SK-N-SH (cell line): ENCODE data around the gene TEX54. TPM values are rescaled to one million over a fixed set of nuclear protein-coding genes. Genes with fewer than 3 reads are reported as not detected.

ENCODE experiments used
- CTCF ChIA-PET: fragments of 300-600, 350-600 bp; formaldehyde crosslinking; extraction: SDS; loops from one replicate; lab custom pipeline; 2021; lab: Yijun Ruan, JAX
- POLR2A ChIA-PET: fragments of 350-600 bp; sonication (Branson Sonifier 250); formaldehyde crosslinking; extraction: SDS; loops from one replicate; lab custom pipeline; 2020; ENCODE audit warnings: antibody characterized with exemption, inconsistent platforms; lab: Yijun Ruan, JAX
- DNase-seq: peaks from one replicate; pipeline ENCODE4 v3.0.0; 2012
- H2AFZ ChIP-seq: fragments of 200-600 bp; sonication (generic); 2 replicates; pipeline ENCODE4 v1.8.1; 2016; ENCODE audit warnings: antibody characterized with exemption, mild to moderate bottlenecking, low read depth
- H3F3A ChIP-seq: fragments of 200-600 bp; sonication (generic); replicated peaks from 2 replicates; pipeline ENCODE3; 2016; ENCODE audit warnings: antibody characterized with exemption, mild to moderate bottlenecking; ENCODE audit not compliant: insufficient read depth
- H3K27ac ChIP-seq, 2 experiments: fragments of 200-500 bp in 1 of 2; fragments of 200-600 bp in 1 of 2; sonication (Bioruptor generic) in 1 of 2; sonication (generic), shearing (Covaris generic) in 1 of 2; 2 replicates each; pipeline versions ENCODE4 v1.5.1 to v1.6.1; 2014 to 2016; ENCODE audit warnings: low read depth in 2 of 2, inconsistent platforms in 1 of 2, low read length in 1 of 2, mild to moderate bottlenecking in 1 of 2, mixed read lengths in 1 of 2
- H3K27me3 ChIP-seq: fragments of 200-600 bp; sonication (generic), shearing (Covaris generic); 2 replicates; pipeline ENCODE4 v1.6.1; 2016; ENCODE audit warnings: mixed run types; ENCODE audit not compliant: insufficient read depth
- H3K36me3 ChIP-seq, 2 experiments: fragments of 200-500 bp in 1 of 2; fragments of 200-600 bp in 1 of 2; sonication (Bioruptor generic) in 1 of 2; sonication (generic) in 1 of 2; replicated peaks in 1 of 2; 2 replicates each; pipeline versions ENCODE3 to v1.5.1; 2014 to 2016; ENCODE audit warnings: low read length in 1 of 2, mild to moderate bottlenecking in 1 of 2; ENCODE audit not compliant: insufficient read depth in 2 of 2, control insufficient read depth in 1 of 2
- H3K4me1 ChIP-seq, 2 experiments: fragments of 200-500 bp in 1 of 2; fragments of 200-600 bp in 1 of 2; sonication (Bioruptor generic) in 1 of 2; sonication (generic), shearing (Covaris generic) in 1 of 2; 2 replicates each; pipeline versions ENCODE4 v1.5.1 to v1.6.1; 2014 to 2016; ENCODE audit warnings: low read depth in 1 of 2, low read length in 1 of 2, mixed run types in 1 of 2; ENCODE audit not compliant: insufficient read depth in 2 of 2, control insufficient read depth in 1 of 2
- H3K4me2 ChIP-seq: fragments of 200-600 bp; sonication (generic), shearing (Covaris generic); 2 replicates; pipeline ENCODE4 v1.6.1; 2017; ENCODE audit warnings: mixed run types
- H3K4me3 ChIP-seq, 2 experiments: fragments of 200-500 bp in 1 of 2; fragments of 200-600 bp in 1 of 2; sonication (Bioruptor generic) in 1 of 2; sonication (generic), shearing (Covaris generic) in 1 of 2; 2 replicates each; pipeline versions ENCODE4 v1.5.1 to v1.8.1; 2014 to 2016; ENCODE audit warnings: low read depth in 2 of 2, inconsistent platforms in 1 of 2, low read length in 1 of 2, mild to moderate bottlenecking in 1 of 2, mixed read lengths in 1 of 2, moderate library complexity in 1 of 2
- H3K79me2 ChIP-seq: fragments of 200-600 bp; sonication (generic); 2 replicates; pipeline ENCODE4 v1.8.1; 2017; ENCODE audit warnings: mild to moderate bottlenecking; ENCODE audit not compliant: insufficient read depth
- H3K9ac ChIP-seq: fragments of 200-600 bp; sonication (generic); 2 replicates; pipeline ENCODE4 v1.6.1; 2017; ENCODE audit warnings: mixed run types
- H3K9me2 ChIP-seq: fragments of 200-600 bp; sonication (generic); 2 replicates; pipeline ENCODE4 v1.6.1; 2017; ENCODE audit warnings: mixed run types
- H3K9me3 ChIP-seq: fragments of 200-600 bp; sonication (generic); 2 replicates; pipeline ENCODE4 v1.6.1; 2017; ENCODE audit warnings: mixed run types, mild to moderate bottlenecking, moderate library complexity
- H4K20me1 ChIP-seq: fragments of 200-600 bp; sonication (generic); 2 replicates; pipeline ENCODE4 v1.6.1; 2017; ENCODE audit warnings: mild to moderate bottlenecking, mixed run types; ENCODE audit not compliant: insufficient read depth
- FOSL2 ChIP-seq: IDR thresholded peaks from 2 replicates; pipeline ENCODE4 v1.4.0; 2012; ENCODE audit warnings: low read depth, mild to moderate bottlenecking, moderate library complexity, borderline replicate concordance
- FOXJ3 ChIP-seq: sonication (generic); formaldehyde crosslinking; IDR thresholded peaks from 2 replicates; pipeline ENCODE4 v1.5.1; 2020; ENCODE audit warnings: mild to moderate bottlenecking, missing genetic modification reagents
- GATA2 ChIP-seq: sonication (generic); formaldehyde crosslinking; IDR thresholded peaks from 2 replicates; pipeline ENCODE4 v1.5.0; 2020; ENCODE audit warnings: mild to moderate bottlenecking, missing genetic modification reagents
- IRF3 ChIP-seq: fragments of 150-350 bp; IDR thresholded peaks from 2 replicates; pipeline ENCODE4 v1.6.1; 2016; ENCODE audit warnings: mild to moderate bottlenecking, low read depth, low read length
- MEF2A ChIP-seq: IDR thresholded peaks from 2 replicates; pipeline ENCODE4 v1.4.0; 2012; ENCODE audit warnings: low read depth, borderline replicate concordance
- MXI1 ChIP-seq: IDR thresholded peaks from 2 replicates; pipeline ENCODE4 v1.6.1; 2012; ENCODE audit warnings: mild to moderate bottlenecking, low read depth, low read length, improper control_type of control experiment
- PBX3 ChIP-seq: IDR thresholded peaks from 2 replicates; pipeline ENCODE4; 2012
- POLR2AphosphoS5 ChIP-seq: IDR thresholded peaks from 2 replicates; pipeline ENCODE4 v1.6.1; 2012; ENCODE audit warnings: low read depth, low read length
- RXRA ChIP-seq: IDR thresholded peaks from 2 replicates; pipeline ENCODE4 v1.4.0; 2012; ENCODE audit warnings: low read depth, mild to moderate bottlenecking, borderline replicate concordance
- TAF1 ChIP-seq: IDR thresholded peaks from 2 replicates; pipeline ENCODE4 v1.6.1; 2012; ENCODE audit warnings: low read depth, mild to moderate bottlenecking, low read length, moderate library complexity, borderline replicate concordance
- TEAD4 ChIP-seq: IDR thresholded peaks from 2 replicates; pipeline ENCODE4 v1.4.0; 2012; ENCODE audit warnings: mild to moderate bottlenecking, borderline replicate concordance; ENCODE audit not compliant: insufficient read depth
- USF1 ChIP-seq: IDR thresholded peaks from 2 replicates; pipeline ENCODE4 v1.4.0; 2012; ENCODE audit warnings: low read depth, borderline replicate concordance
- YY1 ChIP-seq: IDR thresholded peaks from 2 replicates; pipeline ENCODE4 v1.4.0; 2012; ENCODE audit warnings: low read depth, mild to moderate bottlenecking
- ZBTB33 ChIP-seq: IDR thresholded peaks from 2 replicates; pipeline ENCODE4 v1.4.0; 2012; ENCODE audit warnings: low read depth, borderline replicate concordance
- WGBS: methylation state at CpG from one replicate; pipeline ENCODE4 v1.1.6; 2017; ENCODE audit warnings: low lambda C conversion rate; 5-methylcytosine and 5-hydroxymethylcytosine counted together
- polyA plus RNA-seq, 3 experiments: library from polyadenylated mRNA; depleted of rRNA; stranded (reverse); fragments of >200 nt; gene quantifications; 2 replicates each; pipeline ENCODE4 v1.2.3, GENCODE V29; 2012
- TF ChIP-seq, protein P1 (sequence below): fragments of 150-350 bp; IDR thresholded peaks from 2 replicates; pipeline ENCODE4 v1.6.1; 2017; ENCODE audit warnings: antibody characterized with exemption, low read length, low read depth, borderline replicate concordance

Gene TEX54
- polyA plus RNA-seq, 1 of the 3 experiments (the other 2 are of a cell fraction), result not detected

GRCh38 chr11:62789576-62789975 lies 43.1 kb downstream of the TEX54 start:
- DNase-seq, result no peak
- H3K9ac ChIP-seq, result no peak overlapping the region
- peaks cover 9 to 30% of the 10 kb centered on the region in 2 experiments for H3K4me1 ChIP-seq
- H3K36me3 ChIP-seq, result peaks cover 40 to 45% of the 10 kb centered on the region in 2 experiments
- TF ChIP-seq IRF3 (no peak), MEF2A (no peak), FOSL2 (no peak)
- TF ChIP-seq, protein P1, sequence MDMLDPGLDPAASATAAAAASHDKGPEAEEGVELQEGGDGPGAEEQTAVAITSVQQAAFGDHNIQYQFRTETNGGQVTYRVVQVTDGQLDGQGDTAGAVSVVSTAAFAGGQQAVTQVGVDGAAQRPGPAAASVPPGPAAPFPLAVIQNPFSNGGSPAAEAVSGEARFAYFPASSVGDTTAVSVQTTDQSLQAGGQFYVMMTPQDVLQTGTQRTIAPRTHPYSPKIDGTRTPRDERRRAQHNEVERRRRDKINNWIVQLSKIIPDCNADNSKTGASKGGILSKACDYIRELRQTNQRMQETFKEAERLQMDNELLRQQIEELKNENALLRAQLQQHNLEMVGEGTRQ, result no peak
- H3K4me2 ChIP-seq, result no peak overlapping the region; the same call in none of the 2 replicates
- no peaks in the 10 kb centered on the region for H3K9me3 ChIP-seq
- H3K4me3 ChIP-seq, result no peak overlapping the region
- POLR2A ChIA-PET, result interaction anchor here (0.7 to 2.0 kb wide), 4 partner anchors 14 to 52 kb away, joined by 3 to 10 read pairs (median 3); partner anchors contain the start of gene STX5
- CTCF ChIA-PET, result interaction anchor here (0.9 to 6.6 kb wide), 6 partner anchors 16 to 109 kb away, joined by 3 to 130 read pairs (median 4); partner anchors contain the start of genes NXF1, SLC3A2 and TAF6L
- H3F3A ChIP-seq, result peaks cover 51% of the 10 kb centered on the region
- peak overlapping the region in 1 of 2 experiments; percentile 33; a peak in 1 of 4 replicates for H3K27ac ChIP-seq
- no peaks in the 10 kb centered on the region for H3K27me3 ChIP-seq
- peaks cover 59% of the 10 kb centered on the region for H3K79me2 ChIP-seq
- no peaks in the 10 kb centered on the region for H3K9me2 ChIP-seq
- WGBS, result 80% methylated on average over 2 of the region's 3 CpGs
- H2AFZ ChIP-seq, result no peak overlapping the region
- H4K20me1 ChIP-seq, result no peaks in the 10 kb centered on the region

- Histone ChIP-seq H3K4me2 (peak overlapping the region; percentile 83), H3F3A (peaks cover 48% of the 10 kb centered on the region), H3K36me3 (peaks cover 36 to 41% of the 10 kb centered on the region in 2 experiments), H3K79me2 (peaks cover 59% of the 10 kb centered on the region), H3K9ac (no peak overlapping the region), H3K4me1 (peaks cover 9 to 30% of the 10 kb centered on the region in 2 experiments), H3K4me3 (no peak overlapping the region; a peak in 1 of 4 replicates), H3K27me3 (no peaks in the 10 kb centered on the region), H3K27ac (peak overlapping the region; percentile 23 to 33; a peak in 2 of 4 replicates), H3K9me3 (no peaks in the 10 kb centered on the region), H2AFZ (no peak overlapping the region), H3K9me2 (no peaks in the 10 kb centered on the region), H4K20me1 (no peaks in the 10 kb centered on the region)
- ChIA-PET POLR2A (interaction anchor here (0.7 to 2.0 kb wide), 2 partner anchors 15 to 52 kb away, joined by 3 to 10 read pairs; no protein-coding TSS in a partner anchor), CTCF (interaction anchor here (0.9 to 6.6 kb wide), 6 partner anchors 16 to 108 kb away, joined by 3 to 130 read pairs (median 4); partner anchors contain the start of genes NXF1, SLC3A2 and TAF6L)
- 84% methylated on average over 5 of the region's 5 CpGs for WGBS
- no peak for DNase-seq
- TF ChIP-seq FOXJ3 (CRISPR knock-in tag) (no peak), PBX3 (no peak), TEAD4 (no peak), POLR2AphosphoS5 (no peak), YY1 (no peak), USF1 (no peak), ZBTB33 (no peak), FOSL2 (no peak), TAF1 (no peak), MXI1 (no peak), GATA2 (CRISPR knock-in tag) (no peak), RXRA (no peak)
These were observed 43.6 kb downstream of the TEX54 start for GRCh38 chr11:62788991-62789390.
